Hematopoietic multipotent progenitor cell treated with erythropoietin and hydrocortisone succinate and interleukin-3 and kit ligand, for 6 days (in vitro differentiated cells): ENCODE measurements around the gene IDUA.

Experiments
- DNase-seq: peaks from one replicate; pipeline ENCODE4 v3.0.0-alpha.2; 2015

The IDUA gene

DNA sequence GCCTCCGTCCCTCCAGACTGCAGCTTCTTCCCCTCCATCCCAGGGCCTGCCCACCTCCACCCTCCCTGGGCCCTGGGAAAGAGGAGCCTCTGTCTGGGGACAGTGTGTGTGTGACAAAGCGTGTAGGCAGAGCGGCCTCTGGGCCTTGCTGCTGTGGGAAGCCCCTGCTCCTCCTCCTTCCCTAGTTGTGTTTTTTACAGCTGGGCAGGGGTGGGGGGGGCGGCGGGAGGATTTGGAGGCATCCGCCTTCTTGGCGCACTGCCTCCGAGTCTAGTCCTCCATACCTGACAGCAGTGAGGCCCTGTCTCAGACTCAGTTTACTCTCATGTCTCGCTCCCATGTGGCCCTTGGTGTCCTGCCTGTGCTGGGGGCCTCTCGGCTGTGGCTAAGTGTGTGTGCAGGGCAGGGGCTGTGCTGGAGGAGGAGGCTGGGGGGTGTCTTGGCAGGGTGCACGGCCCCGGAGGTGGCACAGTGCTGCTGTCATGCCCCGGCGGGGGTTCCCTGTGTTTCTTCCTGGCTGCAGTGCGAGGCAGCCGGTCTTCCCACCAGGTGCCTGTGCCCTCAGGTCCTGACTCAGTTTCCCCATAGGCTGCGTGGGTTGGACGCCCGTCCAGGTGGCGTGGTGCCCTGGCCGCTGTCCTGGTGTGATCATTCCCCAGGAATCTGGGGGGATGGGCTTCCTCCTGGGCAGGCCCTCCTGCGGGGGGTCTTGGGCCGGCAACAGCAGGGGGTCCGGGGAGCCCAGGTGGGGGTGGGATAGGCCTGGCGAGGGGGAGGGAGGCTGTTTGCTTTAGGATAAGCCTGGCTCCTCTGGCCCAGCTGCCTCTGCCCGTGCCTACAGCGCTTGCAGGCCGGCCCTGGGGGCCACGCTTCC lies 31.5 kb downstream of the IDUA start:
- no peak for DNase-seq

DNA sequence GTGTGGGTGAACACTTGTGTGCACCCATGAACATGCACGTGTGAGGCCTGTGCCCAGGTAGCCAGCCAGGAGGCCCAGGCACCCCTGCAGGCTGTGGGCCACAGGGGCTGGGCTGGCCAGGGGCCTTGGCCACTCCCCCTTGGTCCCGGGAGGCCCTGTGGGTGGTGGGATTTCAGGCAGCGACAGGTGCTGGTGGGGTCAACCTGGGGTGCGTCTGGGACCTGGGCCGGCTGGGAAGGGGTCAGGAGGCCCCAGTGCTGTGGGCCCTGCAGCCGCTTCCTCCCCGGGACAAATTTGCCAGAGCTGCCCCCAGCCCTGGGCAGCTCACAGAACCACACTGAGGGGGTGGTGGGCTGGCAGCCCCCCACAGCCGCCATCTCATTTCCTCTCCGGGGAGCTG lies 32.5 kb downstream of the IDUA start:
- no peak for DNase-seq

DNA sequence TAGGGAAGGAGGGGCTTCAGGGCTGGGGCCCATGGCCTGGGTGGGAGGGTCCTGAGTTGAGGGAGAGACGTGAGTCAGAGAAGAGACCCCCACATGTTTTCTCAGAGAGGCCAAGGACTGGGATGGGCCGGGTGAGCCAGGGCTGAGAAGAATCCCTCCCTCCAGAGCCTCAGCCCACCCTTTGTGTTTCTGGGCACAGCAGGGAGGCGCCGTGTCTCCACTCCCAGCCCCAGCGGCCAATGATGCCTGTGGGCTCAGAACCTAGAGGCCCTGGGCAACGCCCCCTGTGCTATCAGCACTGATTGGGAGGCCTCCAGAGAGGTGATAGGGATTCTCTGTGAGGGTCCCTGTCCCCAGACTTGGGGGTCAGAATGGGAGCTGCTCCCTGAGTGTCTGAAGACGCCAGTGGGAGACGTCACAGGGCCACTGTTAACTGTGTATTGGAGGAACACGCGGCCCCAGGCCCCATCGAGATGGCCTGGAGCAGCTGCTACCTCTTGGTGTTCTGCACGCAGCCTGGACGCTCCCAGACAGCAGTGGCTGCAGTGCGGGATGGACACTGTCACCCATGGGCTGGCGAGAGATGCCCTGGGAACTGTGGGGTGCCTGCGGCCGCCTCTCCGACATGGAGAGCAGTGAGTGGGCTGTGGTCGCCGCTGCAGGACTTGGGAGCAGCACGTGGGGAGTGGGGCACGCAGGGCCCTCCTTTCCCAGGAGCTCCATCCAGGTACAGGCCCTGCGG lies 33.1 kb downstream of the IDUA start:
- DNase-seq: peak; percentile 66

DNA sequence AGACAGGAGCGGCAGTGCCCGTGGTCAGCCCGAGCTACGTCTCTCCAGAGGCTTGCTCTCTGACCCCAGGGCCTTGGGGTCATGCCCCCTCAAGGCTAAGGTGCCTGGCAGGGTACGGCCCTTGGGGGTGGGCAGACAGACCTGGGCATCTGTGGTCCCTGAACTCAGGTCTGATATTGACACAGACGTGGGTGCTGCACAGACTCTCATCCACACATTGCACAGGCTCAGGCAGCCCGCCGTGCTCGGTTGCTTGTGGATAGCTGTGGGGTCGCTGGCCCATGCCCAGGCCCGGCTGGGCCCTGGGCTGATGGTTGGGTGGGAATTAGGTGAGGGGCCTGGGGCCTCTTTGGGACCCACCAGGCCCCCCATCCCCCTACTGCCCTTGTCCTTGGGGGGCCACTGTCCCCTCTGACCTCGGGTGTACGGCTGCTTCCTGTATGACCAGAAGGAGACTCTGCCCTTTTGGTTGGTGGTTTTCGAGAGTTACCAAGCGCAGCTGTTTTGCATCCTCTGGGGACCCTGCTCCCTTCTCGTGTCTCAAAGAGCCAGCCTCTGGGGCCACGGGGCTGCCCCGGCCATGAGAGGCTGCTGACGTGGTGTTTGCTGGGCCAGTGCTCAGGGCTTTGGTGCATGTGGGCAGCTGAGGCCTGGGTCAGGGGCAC lies 34.7 kb downstream of the IDUA start:
- DNase-seq: no peak

DNA sequence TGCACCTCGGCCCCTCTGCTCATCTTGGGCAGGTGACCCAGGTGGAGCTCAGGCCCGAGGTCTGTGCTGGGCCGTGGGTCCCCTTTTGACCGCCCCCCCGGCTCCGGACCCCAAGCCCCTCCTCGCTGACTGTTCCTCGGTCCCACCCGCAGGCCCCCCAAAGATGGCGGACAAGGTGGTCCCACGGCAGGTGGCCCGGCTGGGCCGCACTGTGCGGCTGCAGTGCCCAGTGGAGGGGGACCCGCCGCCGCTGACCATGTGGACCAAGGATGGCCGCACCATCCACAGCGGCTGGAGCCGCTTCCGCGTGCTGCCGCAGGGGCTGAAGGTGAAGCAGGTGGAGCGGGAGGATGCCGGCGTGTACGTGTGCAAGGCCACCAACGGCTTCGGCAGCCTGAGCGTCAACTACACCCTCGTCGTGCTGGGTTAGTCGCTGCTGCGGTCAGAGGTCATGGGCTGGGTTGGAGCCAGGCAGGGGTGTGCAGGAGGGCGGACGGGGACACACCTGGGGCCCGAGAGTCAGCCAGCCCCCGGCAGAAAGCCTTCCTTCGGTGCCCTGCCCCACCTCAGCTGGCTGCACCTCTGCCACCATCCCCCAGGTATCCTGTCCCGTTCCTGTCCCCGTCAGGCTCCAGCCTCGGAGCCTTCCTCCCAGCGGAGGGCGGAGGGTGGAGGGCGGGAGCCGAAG lies 35.4 kb downstream of the IDUA start:
- no peak for DNase-seq

DNA sequence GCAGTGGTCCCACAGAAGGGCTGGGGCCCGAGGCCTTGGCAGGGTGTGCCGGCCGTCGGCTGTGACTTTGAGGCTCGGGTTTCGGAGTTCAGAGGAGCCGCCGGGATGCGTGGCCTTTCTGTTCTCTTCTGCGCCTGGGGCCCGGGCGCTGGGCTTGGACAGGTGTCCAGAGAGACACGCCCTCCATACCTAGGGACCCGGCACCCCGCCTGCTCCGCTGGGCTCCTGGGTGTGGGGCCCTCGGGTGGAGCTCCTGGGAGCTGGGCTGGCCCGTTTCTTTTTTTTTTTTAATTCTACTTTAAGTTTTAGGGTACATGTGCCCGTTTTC lies 35.9 kb downstream of the IDUA start:
- no peak for DNase-seq

DNA sequence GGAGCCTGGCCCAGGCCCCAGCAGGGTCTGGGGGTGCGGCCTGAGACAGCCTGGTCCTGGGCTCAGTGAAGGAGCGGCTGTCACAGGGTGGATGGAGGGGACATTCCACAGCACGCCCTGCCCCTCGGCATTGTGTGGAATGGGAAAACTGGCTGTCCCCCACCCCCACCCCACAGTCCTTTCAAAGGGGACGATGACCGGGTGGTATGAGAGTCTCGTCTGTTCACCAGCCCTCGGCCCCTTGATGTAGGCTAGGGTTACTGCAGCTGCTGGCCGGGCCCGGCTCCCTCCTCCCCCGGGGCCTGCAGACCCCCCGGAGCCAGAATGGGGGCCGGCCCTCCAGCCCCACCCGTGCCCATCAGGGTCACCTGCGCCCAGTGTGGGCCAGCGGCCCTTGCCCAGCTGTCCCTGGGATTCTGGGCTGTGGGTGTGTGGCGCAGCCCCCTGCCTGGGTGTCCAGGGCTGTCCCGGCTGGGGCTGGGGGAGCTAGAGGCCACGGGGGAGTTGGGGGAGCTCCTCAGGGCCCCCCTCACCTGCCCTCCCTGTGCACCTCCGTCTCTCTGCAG lies 36.3 kb downstream of the IDUA start:
- no peak for DNase-seq

DNA sequence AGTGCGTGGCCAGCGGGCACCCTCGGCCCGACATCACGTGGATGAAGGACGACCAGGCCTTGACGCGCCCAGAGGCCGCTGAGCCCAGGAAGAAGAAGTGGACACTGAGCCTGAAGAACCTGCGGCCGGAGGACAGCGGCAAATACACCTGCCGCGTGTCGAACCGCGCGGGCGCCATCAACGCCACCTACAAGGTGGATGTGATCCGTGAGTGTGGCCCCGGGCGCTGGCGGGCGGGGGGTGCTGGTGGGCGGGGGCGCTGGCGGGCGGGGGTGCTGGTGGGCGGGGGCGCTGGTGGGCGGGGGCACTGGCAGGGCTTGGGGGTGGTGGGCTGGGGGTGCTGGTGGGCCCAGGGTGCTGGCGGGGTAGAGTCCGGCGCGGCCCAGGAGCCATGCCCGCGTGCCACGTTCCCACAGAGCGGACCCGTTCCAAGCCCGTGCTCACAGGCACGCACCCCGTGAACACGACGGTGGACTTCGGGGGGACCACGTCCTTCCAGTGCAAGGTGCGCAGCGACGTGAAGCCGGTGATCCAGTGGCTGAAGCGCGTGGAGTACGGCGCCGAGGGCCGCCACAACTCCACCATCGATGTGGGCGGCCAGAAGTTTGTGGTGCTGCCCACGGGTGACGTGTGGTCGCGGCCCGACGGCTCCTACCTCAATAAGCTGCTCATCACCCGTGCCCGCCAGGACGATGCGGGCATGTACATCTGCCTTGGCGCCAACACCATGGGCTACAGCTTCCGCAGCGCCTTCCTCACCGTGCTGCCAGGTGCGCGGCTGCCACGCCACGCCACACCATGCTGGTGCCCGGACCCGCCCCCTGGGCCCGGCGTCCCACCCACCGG lies 37.3 kb downstream of the IDUA start:
- no peak for DNase-seq

DNA sequence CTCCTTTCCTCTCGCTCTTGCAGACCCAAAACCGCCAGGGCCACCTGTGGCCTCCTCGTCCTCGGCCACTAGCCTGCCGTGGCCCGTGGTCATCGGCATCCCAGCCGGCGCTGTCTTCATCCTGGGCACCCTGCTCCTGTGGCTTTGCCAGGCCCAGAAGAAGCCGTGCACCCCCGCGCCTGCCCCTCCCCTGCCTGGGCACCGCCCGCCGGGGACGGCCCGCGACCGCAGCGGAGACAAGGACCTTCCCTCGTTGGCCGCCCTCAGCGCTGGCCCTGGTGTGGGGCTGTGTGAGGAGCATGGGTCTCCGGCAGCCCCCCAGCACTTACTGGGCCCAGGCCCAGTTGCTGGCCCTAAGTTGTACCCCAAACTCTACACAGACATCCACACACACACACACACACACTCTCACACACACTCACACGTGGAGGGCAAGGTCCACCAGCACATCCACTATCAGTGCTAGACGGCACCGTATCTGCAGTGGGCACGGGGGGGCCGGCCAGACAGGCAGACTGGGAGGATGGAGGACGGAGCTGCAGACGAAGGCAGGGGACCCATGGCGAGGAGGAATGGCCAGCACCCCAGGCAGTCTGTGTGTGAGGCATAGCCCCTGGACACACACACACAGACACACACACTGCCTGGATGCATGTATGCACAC lies 38.2 kb downstream of the IDUA start:
- DNase-seq: no peak

DNA sequence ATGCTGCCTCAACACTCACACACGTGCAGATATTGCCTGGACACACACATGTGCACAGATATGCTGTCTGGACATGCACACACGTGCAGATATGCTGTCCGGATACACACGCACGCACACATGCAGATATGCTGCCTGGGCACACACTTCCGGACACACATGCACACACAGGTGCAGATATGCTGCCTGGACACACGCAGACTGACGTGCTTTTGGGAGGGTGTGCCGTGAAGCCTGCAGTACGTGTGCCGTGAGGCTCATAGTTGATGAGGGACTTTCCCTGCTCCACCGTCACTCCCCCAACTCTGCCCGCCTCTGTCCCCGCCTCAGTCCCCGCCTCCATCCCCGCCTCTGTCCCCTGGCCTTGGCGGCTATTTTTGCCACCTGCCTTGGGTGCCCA lies 39.3 kb downstream of the IDUA start:
- DNase-seq: peak; percentile 71

DNA sequence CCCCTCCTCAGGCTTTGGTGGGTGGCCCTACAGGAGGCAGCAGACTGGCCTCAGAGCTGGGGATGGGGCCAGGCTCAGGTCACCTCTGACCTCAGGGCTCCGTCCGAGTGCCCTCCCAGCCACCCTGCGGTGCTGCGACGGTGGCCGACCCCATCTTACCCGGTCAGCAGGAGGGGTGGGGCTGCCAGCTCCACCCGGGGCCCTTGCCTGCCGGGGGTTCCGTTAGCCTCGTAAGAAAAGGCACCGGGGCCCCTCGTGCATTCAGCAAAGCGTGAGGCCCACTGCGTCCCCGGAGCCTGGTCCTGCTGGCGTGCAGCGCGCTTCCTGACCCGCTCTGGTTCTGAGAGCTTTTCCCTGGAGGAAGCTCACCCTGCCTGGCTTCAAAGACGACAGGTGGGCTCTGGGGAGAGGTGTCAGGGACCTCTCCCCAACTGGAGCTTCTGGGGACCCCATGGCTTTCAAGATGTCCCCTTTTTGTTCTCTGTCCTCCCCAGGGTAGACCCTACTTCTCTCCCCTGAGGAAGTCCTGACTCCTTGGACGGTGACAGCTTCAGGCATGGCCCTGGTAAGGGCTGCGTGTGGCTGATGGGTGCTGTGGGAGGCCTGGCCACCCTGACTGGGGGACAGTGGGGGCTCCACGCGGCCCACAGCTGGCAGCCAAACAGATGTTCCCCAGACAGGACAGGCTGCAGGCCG lies 40.5 kb downstream of the IDUA start:
- DNase-seq: no peak

DNA sequence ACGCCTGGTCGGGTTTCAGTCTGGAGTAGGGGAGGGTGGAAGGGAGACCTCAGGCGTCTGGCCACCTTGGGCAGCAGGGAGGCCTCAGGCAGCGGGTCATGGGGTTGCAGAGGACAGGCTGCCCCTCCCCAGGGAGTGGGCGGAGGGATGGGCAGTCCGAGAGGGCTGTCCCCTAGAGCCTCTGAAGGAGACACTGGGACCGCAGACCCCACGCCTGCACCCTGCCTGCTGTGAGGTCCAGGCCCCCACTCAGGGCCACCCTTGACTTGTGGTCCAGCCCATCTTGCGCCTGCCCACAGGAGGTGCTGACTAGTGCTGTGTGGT lies 41.0 kb downstream of the IDUA start:
- DNase-seq: no peak

DNA sequence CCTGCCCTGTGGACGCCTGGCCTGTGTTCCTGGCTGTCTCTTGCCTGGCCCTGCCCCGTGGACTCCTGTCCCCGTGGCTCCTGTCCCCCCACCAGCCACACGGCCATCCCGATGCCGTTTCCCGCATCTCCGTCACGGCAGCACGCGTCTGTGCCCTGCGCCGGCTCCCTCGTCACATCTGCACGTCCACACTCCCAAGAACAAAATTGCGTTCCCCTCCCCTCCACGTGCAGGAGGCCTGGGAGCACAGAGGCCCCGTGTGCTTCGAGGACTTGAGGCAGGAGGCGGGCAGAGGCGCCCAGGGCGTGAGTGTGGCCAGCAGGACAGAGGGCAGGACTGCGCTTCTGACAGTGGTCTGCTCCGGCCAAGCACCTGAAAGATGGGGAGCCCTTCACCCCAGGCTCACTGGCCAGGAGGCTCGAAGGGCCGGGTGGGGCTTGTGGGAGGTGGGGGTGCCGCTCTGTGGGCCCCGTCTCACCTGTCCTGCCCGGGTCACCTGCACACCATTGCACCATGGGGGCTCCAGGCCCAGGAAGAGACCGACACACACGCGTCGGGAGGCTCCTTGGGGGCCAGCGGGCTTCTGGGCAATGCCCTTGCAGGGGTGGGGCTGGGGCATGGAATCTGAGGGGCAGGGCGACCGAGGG lies 41.9 kb downstream of the IDUA start:
- no peak for DNase-seq

DNA sequence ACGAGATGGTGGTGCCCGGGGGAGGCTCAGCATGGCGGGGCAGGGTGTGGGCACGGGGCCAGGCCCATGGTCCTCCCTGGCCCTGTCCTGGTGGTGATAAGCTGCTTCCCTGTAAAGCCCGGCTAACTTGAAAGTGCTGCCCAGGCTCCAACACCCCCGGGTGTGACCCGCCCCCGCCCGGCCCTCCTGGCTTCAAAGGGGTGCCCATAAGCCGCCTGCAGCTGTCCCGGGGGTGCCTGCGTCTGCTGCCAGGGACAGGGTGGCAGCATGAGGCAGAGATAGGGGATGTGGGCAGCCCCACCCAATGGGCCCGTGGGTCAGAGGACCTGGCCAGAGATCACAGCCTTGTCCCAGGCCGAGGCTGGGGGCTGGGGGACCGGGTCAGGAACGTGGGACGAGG lies 42.7 kb downstream of the IDUA start:
- peak; percentile 91 for DNase-seq

DNA sequence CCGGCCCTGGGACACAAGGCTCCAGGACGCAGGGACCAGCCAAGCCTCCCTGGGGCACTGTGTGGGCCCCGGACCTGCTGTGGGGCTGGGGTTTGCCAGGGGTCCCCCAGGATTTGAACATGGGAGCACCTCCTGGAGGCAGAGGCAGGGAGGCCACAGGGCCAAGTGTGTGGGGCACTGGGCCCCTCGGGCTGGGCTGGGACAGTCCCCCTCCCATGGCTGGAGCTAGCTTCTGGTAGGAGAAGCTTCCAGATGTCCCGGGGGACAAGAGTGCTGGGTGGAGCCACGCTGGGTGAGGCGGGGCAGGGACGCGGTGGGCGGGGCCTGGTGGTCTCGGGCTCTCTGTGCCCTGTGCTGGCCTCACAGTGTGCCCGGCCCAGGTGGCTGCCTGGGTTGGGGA lies 43.2 kb downstream of the IDUA start:
- DNase-seq: peak; percentile 53

DNA sequence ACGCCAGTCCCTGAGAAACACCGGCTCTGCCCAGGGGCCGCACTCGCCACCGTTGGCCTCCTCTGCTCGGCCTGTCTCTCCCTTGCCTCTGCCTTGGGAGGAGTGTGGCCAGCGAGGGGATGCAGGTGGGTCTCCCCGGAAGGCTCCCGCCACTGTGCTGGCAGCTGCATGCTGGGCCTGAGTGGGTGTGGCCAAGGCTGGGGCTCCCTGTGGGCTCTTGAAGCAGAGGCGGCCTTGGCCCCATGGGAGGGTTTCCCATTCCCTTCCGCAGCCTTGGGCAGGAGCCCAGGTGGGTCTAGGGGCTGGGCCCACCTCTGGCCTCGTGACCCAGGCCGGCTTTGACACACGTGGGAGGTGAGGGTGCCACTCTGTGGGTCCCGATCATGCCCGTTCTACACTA lies 43.7 kb downstream of the IDUA start:
- peak; percentile 59 for DNase-seq

DNA sequence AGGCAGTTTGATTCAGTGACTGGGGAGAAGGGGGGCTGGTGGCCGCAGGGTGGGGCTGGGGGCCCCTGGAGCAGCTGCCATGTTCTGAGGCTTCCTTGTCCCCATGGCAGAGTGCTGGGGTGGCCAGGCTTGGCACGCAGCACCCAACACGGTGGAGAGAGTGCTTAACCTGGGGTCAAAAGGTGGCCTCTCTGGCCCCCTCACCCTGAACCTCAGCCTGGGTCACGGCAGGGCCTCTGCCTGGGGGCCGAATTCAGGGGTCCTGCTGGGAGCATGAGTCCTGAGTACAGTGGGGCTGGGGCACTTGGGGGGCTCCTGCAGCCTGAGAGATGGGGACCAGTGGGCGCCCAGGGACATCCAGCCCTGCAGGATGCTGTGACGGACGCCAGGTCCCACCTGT lies 44.5 kb downstream of the IDUA start:
- DNase-seq: no peak

DNA sequence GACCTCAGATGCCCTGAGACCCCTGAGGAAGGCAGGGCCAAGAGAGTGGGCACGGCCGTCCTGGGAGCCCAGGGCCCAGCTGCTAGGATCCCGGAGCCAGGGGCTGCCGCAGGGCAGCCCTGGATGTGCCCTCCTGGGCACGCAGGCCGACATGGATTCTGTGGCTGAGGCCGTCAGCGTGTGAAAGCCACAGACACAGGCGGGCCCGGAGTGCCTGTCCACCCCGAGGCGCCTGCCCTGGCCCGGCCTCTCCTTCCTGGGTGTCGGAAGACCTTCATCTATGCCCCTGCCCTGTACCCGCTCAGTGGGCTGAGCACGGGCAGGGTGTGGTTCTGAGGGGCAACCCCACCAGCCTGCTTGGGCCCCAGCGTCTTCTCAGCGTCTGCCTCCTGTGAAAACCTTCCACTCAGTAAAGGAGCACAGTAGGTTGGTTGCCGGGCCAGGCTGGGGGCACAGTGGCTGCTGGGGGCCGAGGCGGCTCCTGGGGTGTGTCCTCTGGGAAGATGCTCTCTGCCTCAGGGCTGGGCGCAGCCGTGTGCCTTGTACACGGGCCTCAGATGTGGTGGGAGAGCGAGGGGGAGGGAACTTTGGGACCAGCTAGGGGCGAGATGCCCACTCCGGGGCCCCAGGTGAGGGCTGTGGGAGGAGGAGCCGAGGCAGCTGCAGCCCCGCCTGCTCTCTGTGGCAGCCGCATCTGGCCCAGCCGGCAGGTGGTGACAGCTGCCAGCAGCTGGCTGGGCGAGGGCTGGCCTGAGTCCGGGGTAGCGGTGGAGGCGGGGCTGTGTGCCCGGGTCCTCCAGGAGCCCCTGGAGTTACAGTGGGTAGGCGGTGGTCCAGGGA lies 45.3 kb downstream of the IDUA start:
- DNase-seq: peak; percentile 31

DNA sequence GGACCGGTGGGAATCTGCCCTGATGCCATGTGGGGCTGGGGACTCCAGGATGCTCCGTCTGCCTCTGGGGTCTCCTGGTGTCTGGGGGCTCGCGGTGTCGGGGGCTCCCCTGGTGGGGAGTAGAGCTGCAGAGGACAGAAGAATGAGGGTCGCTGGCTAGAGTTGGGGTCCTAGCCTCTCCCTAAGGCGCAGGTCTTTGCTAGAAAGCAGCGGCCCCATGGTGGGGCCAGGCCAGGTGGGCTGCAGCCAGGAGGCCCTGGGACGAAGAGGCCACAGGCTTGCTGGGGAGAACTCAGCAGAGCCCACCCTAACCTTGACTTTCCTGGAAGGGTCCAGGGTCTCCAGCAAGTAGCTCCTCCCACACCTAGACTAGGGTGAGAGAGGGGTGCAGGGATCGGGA lies 46.0 kb downstream of the IDUA start:
- DNase-seq: no peak
